ENCODE data around the gene EBNA1BP2. TPM values are rescaled to one million over a fixed set of nuclear protein-coding genes. Genes with fewer than 3 reads are reported as not detected.

EBNA1BP2 gene
- total and polyA plus RNA-seq, 7 experiments from 2014 or later, result 17.8 to 56.5 (median 24.3) TPM

DNA sequence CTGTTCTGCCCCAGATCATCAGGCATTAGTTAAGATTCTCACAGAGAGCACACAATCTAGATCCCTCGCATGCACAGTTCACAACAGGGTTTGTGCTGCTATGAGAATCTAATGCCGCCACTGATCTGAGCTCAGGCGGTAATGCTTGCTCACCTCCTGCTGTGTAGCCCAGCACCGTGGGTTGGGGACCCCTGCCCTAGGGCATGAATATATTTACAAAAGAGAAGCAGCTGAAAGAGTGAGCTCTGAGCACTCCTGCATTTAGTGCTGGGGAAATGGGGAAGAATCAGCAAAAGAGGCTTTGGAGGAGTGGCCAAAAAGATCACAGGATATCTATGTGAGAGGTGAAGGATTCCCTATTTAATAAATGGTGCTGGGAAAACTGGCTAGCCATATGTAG is 5.6 kb upstream of the EBNA1BP2 start:
- intact Hi-C loops (cut with micrococcal nuclease), result loop anchor here in 1 of 2 donors (10.0 kb wide), 1 partner anchor 767 kb away; the partner anchor contains the start of gene IPO13
- peaks cover 0 to 3% of the 10 kb centered on the region in 2 donors for H3K27me3 ChIP-seq (ENCODE audit: control insufficient read depth in 2 of 2, insufficient read depth in 2 of 2, low read length in 2 of 2)
- Mint-ChIP-seq H3K27ac (no peak overlapping the region), H3K9me3 (no peaks in the 10 kb centered on the region), H3K27me3 (peaks cover 17 to 33% (median 23%) of the 10 kb centered on the region in 5 donors), H3K4me1 (peaks cover 0 to 8% (median 3%) of the 10 kb centered on the region in 7 donors), H3K4me3 (no peak overlapping the region), H3K36me3 (no peaks in the 10 kb centered on the region)
- CTCF ChIA-PET, result no interaction called here
- H3K36me3 ChIP-seq (ENCODE audit: control insufficient read depth in 2 of 3, insufficient read depth in 3 of 3, low read length in 3 of 3), result no peaks in the 10 kb centered on the region
- H3K27ac ChIP-seq (ENCODE audit: low read depth, low read length), result no peak overlapping the region
- ATAC-seq (no peak), DNase-seq (no peak)
- POLR2A ChIA-PET, result no interaction called here
- H3K9me3 ChIP-seq (ENCODE audit: control insufficient read depth in 2 of 3, low read length in 3 of 3), result no peaks in the 10 kb centered on the region
- no peaks in the 10 kb centered on the region for H3K4me1 ChIP-seq (ENCODE audit: control insufficient read depth in 2 of 2, insufficient read depth in 2 of 2, low read length in 2 of 2)
- no peak overlapping the region for H3K4me3 ChIP-seq (ENCODE audit: low read length)

DNA sequence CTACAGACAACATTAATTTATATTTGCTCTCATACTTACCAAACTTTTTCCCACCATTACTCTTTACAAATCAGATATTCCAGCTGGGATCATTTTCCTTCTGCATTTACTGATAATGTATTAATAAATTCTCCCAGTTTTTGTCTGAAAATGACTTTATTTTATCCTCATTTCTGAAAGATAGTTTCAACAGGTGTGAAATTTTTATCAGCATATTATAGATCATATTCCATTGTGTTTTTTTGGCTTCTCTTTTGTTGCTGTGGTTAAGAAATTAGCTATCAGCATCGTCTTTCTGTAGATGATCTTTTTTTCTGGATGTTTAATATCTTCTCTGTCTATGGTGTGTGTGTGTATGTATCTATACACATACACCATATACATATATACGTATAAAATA is 2.8 kb upstream of the EBNA1BP2 start:
- no peak for ATAC-seq
- H3K27me3 ChIP-seq (ENCODE audit: control insufficient read depth in 2 of 2, insufficient read depth in 2 of 2, low read length in 2 of 2), result peaks cover 0 to 3% of the 10 kb centered on the region in 2 donors
- no peak overlapping the region for H3K27ac ChIP-seq (ENCODE audit: low read depth, low read length)
- CTCF ChIA-PET, result no interaction called here
- Mint-ChIP-seq H3K9me3 (no peaks in the 10 kb centered on the region), H3K4me3 (no peak overlapping the region), H3K27me3 (peaks cover 17 to 33% (median 23%) of the 10 kb centered on the region in 5 donors), H3K36me3 (peaks cover 0 to 6% (median 4%) of the 10 kb centered on the region in 5 donors), H3K4me1 (peaks cover 12 to 32% (median 28%) of the 10 kb centered on the region in 7 donors), H3K27ac (no peak overlapping the region)
- no peak for DNase-seq
- intact Hi-C loops (cut with micrococcal nuclease), result loop anchor here (5.0 to 10.0 kb wide), 3 partner anchors 532 to 1813 kb away; partner anchors contain the start of genes FOXO6 (in 1 of the 2), IPO13 (in 1 of the 2) and ST3GAL3 (in 1 of the 2)
- no peaks in the 10 kb centered on the region for H3K9me3 ChIP-seq (ENCODE audit: control insufficient read depth in 2 of 3, low read length in 3 of 3)
- POLR2A ChIA-PET, result no interaction called here
- H3K36me3 ChIP-seq (ENCODE audit: control insufficient read depth in 2 of 3, insufficient read depth in 3 of 3, low read length in 3 of 3), result peaks cover 0 to 14% (median 0%) of the 10 kb centered on the region in 3 experiments
- peaks cover 10 to 13% of the 10 kb centered on the region in 2 donors for H3K4me1 ChIP-seq (ENCODE audit: control insufficient read depth in 2 of 2, insufficient read depth in 2 of 2, low read length in 2 of 2)
- no peak overlapping the region for H3K4me3 ChIP-seq (ENCODE audit: low read length)

DNA sequence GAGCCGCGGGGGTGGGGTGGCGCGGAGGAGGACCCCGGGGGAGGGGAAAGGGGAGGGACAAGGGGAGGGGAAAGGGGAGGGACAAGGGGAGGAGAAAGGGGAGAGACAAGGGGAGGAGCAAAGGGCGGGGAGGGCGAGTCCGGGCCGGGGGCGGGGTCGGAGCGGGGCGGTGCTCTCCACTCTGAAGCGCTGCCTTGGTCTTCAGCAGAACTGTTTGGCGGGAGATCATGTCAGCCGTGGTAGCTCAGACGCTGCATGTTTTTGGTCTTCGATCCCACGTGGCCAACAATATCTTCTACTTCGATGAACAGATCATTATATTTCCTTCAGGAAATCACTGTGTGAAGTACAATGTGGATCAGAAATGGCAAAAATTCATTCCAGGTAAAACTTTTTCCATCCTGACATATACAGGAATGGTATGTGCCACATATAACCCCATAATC is 460 bp upstream of the EBNA1BP2 start:
- ATAC-seq, result peak; percentile 99
- intact Hi-C loops (cut with micrococcal nuclease), result loop anchor here (1.0 to 10.0 kb wide), 20 partner anchors 186 to 1810 kb away; partner anchors contain the start of genes C1orf50 (in 2 of the 2), CDC20 (in 2 of the 2), ERMAP (in 2 of the 2) and IPO13 (in 2 of the 2)
- CTCF ChIA-PET, result no interaction called here
- H3K36me3 Mint-ChIP-seq, result peaks cover 5 to 22% (median 21%) of the 10 kb centered on the region in 5 donors
- Histone ChIP-seq H3K4me3 (ENCODE audit: low read length) (peak overlapping the region; percentile 95), H3K27me3 (ENCODE audit: control insufficient read depth in 2 of 2, insufficient read depth in 2 of 2, low read length in 2 of 2) (peaks cover 0 to 3% of the 10 kb centered on the region in 2 donors), H3K36me3 (ENCODE audit: control insufficient read depth in 2 of 3, insufficient read depth in 3 of 3, low read length in 3 of 3) (peaks cover under 1 to 37% (median 4%) of the 10 kb centered on the region in 3 experiments), H3K27ac (ENCODE audit: low read depth, low read length) (peak overlapping the region; percentile 74), H3K9me3 (ENCODE audit: control insufficient read depth in 2 of 3, low read length in 3 of 3) (no peaks in the 10 kb centered on the region), H3K4me1 (ENCODE audit: control insufficient read depth in 2 of 2, insufficient read depth in 2 of 2, low read length in 2 of 2) (peaks cover 10 to 13% of the 10 kb centered on the region in 2 donors)
- peak overlapping the region; percentile 89 to 98 (median 95) for H3K27ac Mint-ChIP-seq
- DNase-seq, result peak in 3 of 9 donors; percentile 76 to 90 (median 89)
- POLR2A ChIA-PET, result interaction anchor here (0.5 to 1.1 kb wide), 5 partner anchors 188 to 1170 kb away, joined by 3 to 4 read pairs (median 3); partner anchors contain the start of gene YBX1
- peaks cover 14 to 49% (median 33%) of the 10 kb centered on the region in 7 donors for H3K4me1 Mint-ChIP-seq
- no peaks in the 10 kb centered on the region for H3K9me3 Mint-ChIP-seq
- peaks cover 17 to 30% (median 22%) of the 10 kb centered on the region in 5 donors for H3K27me3 Mint-ChIP-seq
- H3K4me3 Mint-ChIP-seq, result peak overlapping the region; percentile 90 to 100 (median 99)

DNA sequence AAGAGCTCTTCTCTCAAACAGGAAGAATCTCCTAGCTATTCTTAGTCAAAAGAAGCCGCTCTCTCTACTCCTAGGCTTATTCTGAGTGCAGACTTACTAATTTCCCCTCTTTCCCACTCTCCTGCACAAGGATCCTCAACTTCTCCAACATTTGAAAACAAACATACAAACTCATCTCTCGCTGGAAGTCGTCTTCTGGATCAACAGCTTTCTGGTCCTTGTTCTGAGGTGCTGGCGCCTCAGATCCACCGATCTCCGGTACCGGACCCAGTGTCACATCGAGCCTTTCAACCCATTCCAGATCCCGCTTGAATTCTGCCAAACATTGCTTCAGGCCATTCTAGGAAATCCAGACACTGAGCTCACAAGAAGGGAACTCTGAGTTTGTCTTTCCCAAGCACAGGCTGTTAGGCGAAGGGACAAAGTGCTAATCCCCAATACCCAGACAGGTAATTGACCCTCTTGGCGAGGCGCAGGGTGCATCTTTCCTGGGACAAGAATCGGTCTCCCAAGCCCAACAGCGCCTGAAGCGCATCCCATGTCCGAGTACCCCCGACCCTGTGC is 696 bp downstream of the EBNA1BP2 start:
- H3K9me3 Mint-ChIP-seq, result no peaks in the 10 kb centered on the region
- peaks cover 5 to 31% (median 29%) of the 10 kb centered on the region in 5 donors for H3K36me3 Mint-ChIP-seq
- ChIA-PET POLR2A (interaction anchor here (0.6 to 1.1 kb wide), 5 partner anchors 189 to 617 kb away, joined by 3 read pairs; partner anchors contain the start of genes ELOVL1, MED8 and SZT2), CTCF (no interaction called here)
- peaks cover 14 to 49% (median 33%) of the 10 kb centered on the region in 7 donors for H3K4me1 Mint-ChIP-seq
- Histone ChIP-seq H3K36me3 (ENCODE audit: control insufficient read depth in 2 of 3, insufficient read depth in 3 of 3, low read length in 3 of 3) (peaks cover 9 to 49% (median 16%) of the 10 kb centered on the region in 3 experiments), H3K27me3 (ENCODE audit: control insufficient read depth in 2 of 2, insufficient read depth in 2 of 2, low read length in 2 of 2) (peaks cover 0 to 3% of the 10 kb centered on the region in 2 donors), H3K27ac (ENCODE audit: low read depth, low read length) (peak overlapping the region; percentile 74), H3K4me1 (ENCODE audit: control insufficient read depth in 2 of 2, insufficient read depth in 2 of 2, low read length in 2 of 2) (peaks cover 10 to 13% of the 10 kb centered on the region in 2 donors), H3K4me3 (ENCODE audit: low read length) (peak overlapping the region; percentile 95), H3K9me3 (ENCODE audit: control insufficient read depth in 2 of 3, low read length in 3 of 3) (no peaks in the 10 kb centered on the region)
- intact Hi-C loops (cut with micrococcal nuclease), result loop anchor here (5.0 to 10.0 kb wide), 3 partner anchors 536 to 1809 kb away; partner anchors contain the start of genes FOXO6 (in 1 of the 2), IPO13 (in 1 of the 2) and ST3GAL3 (in 1 of the 2)
- H3K27ac Mint-ChIP-seq, result peak overlapping the region in 8 of 9 donors; percentile 44 to 98 (median 94)
- ATAC-seq, result no peak
- peak overlapping the region; percentile 90 to 100 (median 99) for H3K4me3 Mint-ChIP-seq
- peaks cover 8 to 19% (median 15%) of the 10 kb centered on the region in 5 donors for H3K27me3 Mint-ChIP-seq
- no peak for DNase-seq

DNA sequence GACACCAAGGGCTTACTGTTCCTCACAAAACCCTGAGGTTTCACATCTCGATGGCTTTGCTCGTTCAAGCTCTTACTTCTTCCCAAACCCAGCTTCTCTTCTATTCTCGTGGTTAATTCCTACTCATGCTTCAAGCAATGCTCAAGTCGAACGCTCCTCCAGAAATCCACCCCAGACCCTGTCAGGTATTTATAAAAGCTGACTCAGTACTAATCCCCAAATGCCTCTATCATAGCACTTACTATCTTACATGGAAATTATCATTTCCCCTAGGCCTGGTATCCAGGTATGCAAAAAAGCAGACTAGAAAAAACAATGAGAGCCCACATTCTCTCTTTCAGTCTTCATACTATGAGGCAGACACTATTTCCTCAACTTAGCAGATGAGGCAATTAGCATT is 6.3 kb downstream of the EBNA1BP2 start:
- Mint-ChIP-seq H3K27me3 (no peaks in the 10 kb centered on the region), H3K27ac (peak overlapping the region in 2 of 9 donors; percentile 20 to 23), H3K4me1 (peaks cover 2 to 24% (median 14%) of the 10 kb centered on the region in 7 donors), H3K4me3 (no peak overlapping the region), H3K9me3 (no peaks in the 10 kb centered on the region), H3K36me3 (peaks cover 14 to 53% (median 46%) of the 10 kb centered on the region in 5 donors)
- no peak for DNase-seq
- POLR2A ChIA-PET, result no interaction called here
- CTCF ChIA-PET, result no interaction called here
- no peak overlapping the region for H3K4me3 ChIP-seq (ENCODE audit: low read length)
- no peak for ATAC-seq
- intact Hi-C loops (cut with micrococcal nuclease), result no loop called here
- peaks cover 0 to 2% of the 10 kb centered on the region in 2 donors for H3K4me1 ChIP-seq (ENCODE audit: control insufficient read depth in 2 of 2, insufficient read depth in 2 of 2, low read length in 2 of 2)
- H3K27ac ChIP-seq (ENCODE audit: low read depth, low read length), result no peak overlapping the region
- H3K36me3 ChIP-seq (ENCODE audit: control insufficient read depth in 2 of 3, insufficient read depth in 3 of 3, low read length in 3 of 3), result peaks cover 9 to 75% (median 29%) of the 10 kb centered on the region in 3 experiments
- H3K27me3 ChIP-seq (ENCODE audit: control insufficient read depth in 2 of 2, insufficient read depth in 2 of 2, low read length in 2 of 2), result no peaks in the 10 kb centered on the region
- H3K9me3 ChIP-seq (ENCODE audit: control insufficient read depth in 2 of 3, low read length in 3 of 3), result no peaks in the 10 kb centered on the region

DNA sequence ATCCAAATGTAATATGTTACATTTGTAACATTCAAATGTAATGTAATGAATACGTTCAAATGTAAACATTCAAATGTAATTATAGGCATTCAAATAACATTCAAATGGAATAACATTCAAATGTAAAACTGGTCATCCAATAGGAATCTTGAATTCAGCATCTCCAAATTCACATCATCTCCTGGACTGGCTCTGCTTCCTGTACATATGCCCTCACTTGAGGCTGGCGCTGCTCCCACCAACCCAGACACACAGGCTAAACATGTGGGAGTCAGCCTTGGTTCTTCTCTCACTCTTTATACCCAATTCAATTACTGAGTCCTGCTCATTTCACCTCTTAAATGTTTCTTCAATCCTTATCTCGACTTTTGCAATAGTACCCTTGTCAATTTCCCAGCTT is 6.9 kb downstream of the EBNA1BP2 start:
- ATAC-seq (no peak), DNase-seq (no peak)
- CTCF ChIA-PET, result no interaction called here
- no peak overlapping the region for H3K4me3 Mint-ChIP-seq
- Histone ChIP-seq H3K9me3 (ENCODE audit: control insufficient read depth in 2 of 3, low read length in 3 of 3) (no peaks in the 10 kb centered on the region), H3K4me3 (ENCODE audit: low read length) (no peak overlapping the region), H3K36me3 (ENCODE audit: control insufficient read depth in 2 of 3, insufficient read depth in 3 of 3, low read length in 3 of 3) (peaks cover 9 to 71% (median 29%) of the 10 kb centered on the region in 3 experiments), H3K27ac (ENCODE audit: low read depth, low read length) (no peak overlapping the region), H3K27me3 (ENCODE audit: control insufficient read depth in 2 of 2, insufficient read depth in 2 of 2, low read length in 2 of 2) (no peaks in the 10 kb centered on the region), H3K4me1 (ENCODE audit: control insufficient read depth in 2 of 2, insufficient read depth in 2 of 2, low read length in 2 of 2) (no peaks in the 10 kb centered on the region)
- peaks cover 14 to 52% (median 45%) of the 10 kb centered on the region in 5 donors for H3K36me3 Mint-ChIP-seq
- H3K27me3 Mint-ChIP-seq, result no peaks in the 10 kb centered on the region
- peaks cover 2 to 20% (median 8%) of the 10 kb centered on the region in 7 donors for H3K4me1 Mint-ChIP-seq
- intact Hi-C loops (cut with micrococcal nuclease), result no loop called here
- no peaks in the 10 kb centered on the region for H3K9me3 Mint-ChIP-seq
- POLR2A ChIA-PET, result no interaction called here
- peak overlapping the region in 3 of 9 donors; percentile 2 to 60 (median 20) for H3K27ac Mint-ChIP-seq
